Endothelial cell of umbilical vein (primary cell): ENCODE data around the gene TKTL1. TPM values are rescaled to one million over a fixed set of nuclear protein-coding genes. Genes with fewer than 3 reads are reported as not detected.
A peak's percentile ranks its signal among the peaks of the same experiment; 100 is the strongest.

Experiments
- BruUV-seq: library from RNA; stranded (reverse); fragments of 400-500 nt; replicated peaks from 2 replicates; lab custom pipeline; 2021; lab: Mats Ljungman, UMichigan
- CTCF ChIA-PET: fragments of 300-600, 350-600 bp; sonication (Branson Sonifier 250); formaldehyde crosslinking; loops from one replicate; lab custom pipeline; 2021; ENCODE audit warnings: antibody characterized with exemption, inconsistent platforms; lab: Charles Lee
- POLR2A ChIA-PET: fragments of 300-600, 350-600 bp; sonication (Branson Sonifier 250); formaldehyde crosslinking; loops from one replicate; lab custom pipeline; 2021; ENCODE audit warnings: antibody characterized with exemption, inconsistent platforms; lab: Charles Lee
- DNase-seq: peaks from one replicate; pipeline ENCODE4 v3.0.0-alpha.2; 2011; ENCODE audit warnings: low read depth, low spot score
- FAIRE-seq: peaks from 2 replicates; lab custom pipeline; 2011; peaks lifted over from hg19 to GRCh38; lab: Jason Lieb, UNC
- H2AFZ ChIP-seq: 2 replicates; pipeline ENCODE4 v1.6.0; 2012; ENCODE audit warnings: low read depth, low read length, control low read depth, inconsistent platforms
- H3K27ac ChIP-seq: 2 replicates; pipeline ENCODE4 v1.5.1; 2011; ENCODE audit warnings: low read depth, mild to moderate bottlenecking, control low read depth, low read length, moderate library complexity; ENCODE audit not compliant: insufficient read depth
- H3K27me3 ChIP-seq, 2 experiments: 2 replicates each; pipeline versions ENCODE4 v1.6.0 to v1.6.1; 2011; ENCODE audit warnings: low read length in 2 of 2, mixed read lengths in 1 of 2; ENCODE audit not compliant: control insufficient read depth in 2 of 2, insufficient read depth in 2 of 2
- H3K36me3 ChIP-seq, 2 experiments: 2 replicates in 1 of 2; 3 replicates in 1 of 2; pipeline ENCODE4 v1.5.1; 2011; ENCODE audit warnings: low read length in 2 of 2, mild to moderate bottlenecking in 1 of 2, moderate library complexity in 1 of 2; ENCODE audit not compliant: control insufficient read depth in 2 of 2, insufficient read depth in 2 of 2; ENCODE audit errors: extremely low read depth in 1 of 2
- H3K4me1 ChIP-seq: 3 replicates; pipeline ENCODE4 v1.5.1; 2011; ENCODE audit warnings: mild to moderate bottlenecking, low read length; ENCODE audit not compliant: control insufficient read depth, insufficient read depth; ENCODE audit errors: extremely low read depth
- H3K4me2 ChIP-seq: 2 replicates; pipeline ENCODE4 v1.6.1; 2011; ENCODE audit warnings: low read length, control low read depth, mixed read lengths; ENCODE audit not compliant: insufficient read depth
- H3K4me3 ChIP-seq, 3 experiments: fragments of 200-600 bp in 1 of 3; sonication (generic), shearing (Covaris generic) in 1 of 3; replicated peaks in 1 of 3; 2 replicates each; pipeline ENCODE4 v1.5.1; 2011 to 2016; ENCODE audit warnings: control low read depth in 3 of 3, low read length in 3 of 3, mild to moderate bottlenecking in 2 of 3, inconsistent platforms in 1 of 3, low read depth in 1 of 3, moderate library complexity in 1 of 3; ENCODE audit not compliant: insufficient read depth in 1 of 3
- H3K79me2 ChIP-seq: 2 replicates; pipeline ENCODE4 v1.6.0; 2012; ENCODE audit warnings: low read length, inconsistent platforms; ENCODE audit not compliant: control insufficient read depth, insufficient read depth
- H3K9ac ChIP-seq: replicated peaks from 2 replicates; pipeline ENCODE3; 2011; ENCODE audit warnings: low read length, control low read depth; ENCODE audit not compliant: insufficient read depth; ENCODE audit errors: extremely low read depth
- H3K9me1 ChIP-seq: replicated peaks from 3 replicates; pipeline ENCODE4 v1.6.0; 2011; ENCODE audit warnings: mild to moderate bottlenecking, low read length; ENCODE audit not compliant: control insufficient read depth, insufficient read depth; ENCODE audit errors: extremely low read depth
- H3K9me3 ChIP-seq: replicated peaks from 2 replicates; pipeline ENCODE4 v1.5.1; 2012; ENCODE audit warnings: low read length, inconsistent platforms; ENCODE audit not compliant: control insufficient read depth, insufficient read depth
- H4K20me1 ChIP-seq: replicated peaks from 2 replicates; pipeline ENCODE3; 2011; ENCODE audit warnings: mild to moderate bottlenecking, low read length; ENCODE audit not compliant: control insufficient read depth, insufficient read depth; ENCODE audit errors: extremely low read depth
- CTCF ChIP-seq, 2 donors: IDR thresholded peaks; 1 replicate in 1 of 2; 2 replicates in 1 of 2; pipeline ENCODE4 v1.5.1; 2011; ENCODE audit warnings: low read length in 2 of 2, mild to moderate bottlenecking in 2 of 2, moderate library complexity in 2 of 2, control low read depth in 1 of 2, inconsistent platforms in 1 of 2, low read depth in 1 of 2; ENCODE audit not compliant: insufficient read depth in 1 of 2; ENCODE audit errors: extremely low read depth in 1 of 2
- EZH2 ChIP-seq: IDR thresholded peaks from 2 replicates; pipeline ENCODE4 v1.6.1; 2012; ENCODE audit warnings: borderline replicate concordance, low read depth, mild to moderate bottlenecking, moderate library complexity, low read length, inconsistent platforms; ENCODE audit not compliant: severe bottlenecking
- GATA2 ChIP-seq: IDR thresholded peaks from 2 replicates; pipeline ENCODE4 v1.7.0; 2011; ENCODE audit warnings: low read depth, mild to moderate bottlenecking, moderate library complexity, mixed read lengths, low read length; ENCODE audit not compliant: insufficient read length, insufficient read depth
- MYC ChIP-seq: IDR thresholded peaks from one replicate; pipeline ENCODE4 v1.6.1; 2011; ENCODE audit warnings: mild to moderate bottlenecking, low read depth, low read length
- POLR2AphosphoS5 ChIP-seq: IDR thresholded peaks from 2 replicates; pipeline ENCODE4 v1.6.1; 2012; ENCODE audit warnings: low read depth, mild to moderate bottlenecking, control low read depth, low read length, moderate library complexity; ENCODE audit not compliant: insufficient read depth
- dilution Hi-C: fragments of 300-500 bp; cut with MboI; formaldehyde crosslinking; loops from one replicate; pipeline ENCODE4 v1.15.0; 2019; ENCODE audit warnings: low sequenced_read_pairs; ENCODE audit not compliant: extremely low pct_ligation_motif_present
- intact Hi-C: fragments of 100-400 bp; cut with micrococcal nuclease; formaldehyde crosslinking; loops from one replicate; pipeline ENCODE4 v1.10.0; 2022
- polyA plus RNA-seq, 4 experiments: library from polyadenylated mRNA; depleted of rRNA in 3 of 4; stranded (reverse) in 3 of 4; unstranded in 1 of 4; fragments of >200 nt; gene quantifications; 2 replicates each; pipeline versions ENCODE4 v1.2.1 to v1.2.3, GENCODE V29; 2011 to 2012; ENCODE audit warnings: missing spikeins in 1 of 4
- total RNA-seq: library from RNA; stranded (reverse); gene quantifications from 2 replicates; pipeline ENCODE4 v1.2.3, GENCODE V29; 2021
- TF ChIP-seq, protein P1 (sequence below): IDR thresholded peaks from 2 replicates; pipeline ENCODE4 v1.6.1; 2011; ENCODE audit not compliant: insufficient read depth, insufficient read length

The TKTL1 gene
- total and polyA plus RNA-seq, 2 donors (not counting 3 experiments of a cell fraction or from before 2014, with no cell fraction given) = 0.03 TPM; not detected in 1

DNA sequence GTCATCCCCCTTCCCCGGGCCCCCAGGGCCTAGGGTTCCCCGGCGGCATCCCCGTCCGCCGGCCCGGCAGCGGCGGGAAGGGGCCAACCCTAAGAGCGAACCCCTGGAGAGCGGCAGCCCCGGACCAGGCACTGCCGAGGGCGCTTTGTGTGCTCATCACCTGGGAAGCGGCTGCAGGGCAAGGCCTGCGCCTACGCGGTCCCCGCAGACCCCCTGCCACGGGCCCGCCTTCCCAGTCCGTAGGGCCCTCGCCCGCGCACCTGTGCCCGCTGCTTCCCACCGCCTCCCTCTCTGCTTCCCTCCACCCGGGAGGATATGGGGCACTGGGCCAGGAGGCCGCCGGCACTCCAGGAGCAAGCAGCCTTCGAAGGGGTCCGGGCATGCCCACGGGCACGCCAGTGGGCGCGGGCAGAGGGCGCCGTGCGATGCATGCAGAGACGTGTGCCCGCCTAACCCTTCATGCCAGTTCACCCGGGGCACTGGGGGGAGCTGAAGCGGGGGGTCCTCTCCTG, 76.2 kb downstream of the TKTL1 start:
- dilution Hi-C loops (no loop called here), intact Hi-C loops (loop anchor here (5.0 kb wide), 1 partner anchor 35 kb away; the partner anchor contains the start of gene DNASE1L1)
- Histone ChIP-seq H3K9me3 (no peaks in the 10 kb centered on the region), H2AFZ (no peak overlapping the region), H3K79me2 (peaks cover 43% of the 10 kb centered on the region), H3K27ac (no peak overlapping the region), H3K4me1 (peaks cover 30% of the 10 kb centered on the region), H3K4me2 (peak overlapping the region; percentile 71), H3K9ac (peak overlapping the region; percentile 6), H3K27me3 (no peaks in the 10 kb centered on the region), H3K36me3 (peaks cover 9% of the 10 kb centered on the region in 2 experiments), H4K20me1 (no peaks in the 10 kb centered on the region), H3K9me1 (no peaks in the 10 kb centered on the region), H3K4me3 (peak overlapping the region in 1 of 3 experiments; percentile 52)
- DNase-seq = no peak
- FAIRE-seq = no peak
- CTCF ChIA-PET = no interaction called here
- BruUV-seq = no TSS peak
- POLR2A ChIA-PET = no interaction called here
- TF ChIP-seq CTCF (IDR thresholded peaks at IDR 0.05; ENCODE audit: extremely low read depth in 1 of 2, insufficient read depth in 1 of 2, low read depth in 1 of 2, low read length in 2 of 2) (no peak), GATA2 (no peak)

- no peak overlapping the region for H2AFZ ChIP-seq
- CTCF ChIA-PET = interaction anchor here (0.8 to 2.4 kb wide), 13 partner anchors 9 to 164 kb away, joined by 3 to 24 read pairs (median 4); partner anchors contain the start of genes FAM3A, FAM50A, PLXNA3 and RPL10
- POLR2A ChIA-PET = interaction anchor here (0.9 kb wide), 1 partner anchor 29 kb away, joined by 3 read pairs; no protein-coding TSS in a partner anchor
- H3K36me3 ChIP-seq = peaks cover 2 to 4% of the 10 kb centered on the region in 2 experiments
- intact Hi-C loops = loop anchor here (1.0 to 5.0 kb wide), 2 partner anchors 35 to 162 kb away; partner anchors contain the start of gene DNASE1L1
- no peak overlapping the region for H3K4me3 ChIP-seq
- H3K4me2 ChIP-seq = no peak overlapping the region
- H3K9ac ChIP-seq = no peak overlapping the region
- BruUV-seq = no TSS peak
- dilution Hi-C loops = no loop called here
- H3K27ac ChIP-seq = no peak overlapping the region
- DNase-seq = no peak
- H3K9me1 ChIP-seq = no peaks in the 10 kb centered on the region
- H4K20me1 ChIP-seq = no peaks in the 10 kb centered on the region
- H3K79me2 ChIP-seq = peaks cover 35% of the 10 kb centered on the region
- H3K27me3 ChIP-seq = no peaks in the 10 kb centered on the region
- H3K9me3 ChIP-seq = no peaks in the 10 kb centered on the region
- FAIRE-seq = no peak
- no peak for TF ChIP-seq MYC
- no peak for TF ChIP-seq CTCF (IDR thresholded peaks at IDR 0.05; ENCODE audit: extremely low read depth in 1 of 2, insufficient read depth in 1 of 2, low read depth in 1 of 2, low read length in 2 of 2)
- TF ChIP-seq POLR2AphosphoS5 = no peak
- TF ChIP-seq, protein P1, sequence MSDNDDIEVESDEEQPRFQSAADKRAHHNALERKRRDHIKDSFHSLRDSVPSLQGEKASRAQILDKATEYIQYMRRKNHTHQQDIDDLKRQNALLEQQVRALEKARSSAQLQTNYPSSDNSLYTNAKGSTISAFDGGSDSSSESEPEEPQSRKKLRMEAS = no peak
- TF ChIP-seq GATA2 = no peak
- no peak for TF ChIP-seq EZH2
- H3K4me1 ChIP-seq = peaks cover 25% of the 10 kb centered on the region
These were observed 77.0 kb downstream of the TKTL1 start for GRCh38 chrX:154372612-154373022.
